GM19438 (cell line): ENCODE results near the gene ATG7.
"Not testable (repeated sequence)": the region's sequence is repeated elsewhere in the genome, so short reads cannot be mapped to it uniquely, and the experiment has no call there.

Source experiments
- ATAC-seq: cut with Tn5 transposase; IDR thresholded peaks from one replicate; pipeline ENCODE4 v1.9.1; 2021; ENCODE audit warnings: low read depth; ENCODE audit not compliant: unreplicated experiment

The ATG7 gene

DNA sequence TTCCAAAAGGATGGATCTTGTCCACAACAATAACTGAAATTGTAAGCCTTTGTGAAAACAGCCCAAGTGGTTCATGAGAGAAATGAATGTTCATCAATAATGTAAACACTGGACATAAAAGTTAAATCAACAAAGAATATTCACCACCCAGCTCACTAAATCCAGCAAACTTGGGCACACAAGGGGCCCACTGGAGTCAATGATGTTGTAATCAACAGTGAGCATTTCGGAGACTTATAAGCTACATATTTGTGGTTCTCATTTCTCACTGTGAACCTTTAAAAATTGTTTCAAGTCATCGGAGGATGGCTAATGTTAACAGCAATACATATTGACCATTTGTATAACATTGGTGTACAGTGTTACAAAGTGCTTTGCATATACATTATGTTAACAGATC, 308.4 kb downstream of the ATG7 start:
- no peak for ATAC-seq

DNA sequence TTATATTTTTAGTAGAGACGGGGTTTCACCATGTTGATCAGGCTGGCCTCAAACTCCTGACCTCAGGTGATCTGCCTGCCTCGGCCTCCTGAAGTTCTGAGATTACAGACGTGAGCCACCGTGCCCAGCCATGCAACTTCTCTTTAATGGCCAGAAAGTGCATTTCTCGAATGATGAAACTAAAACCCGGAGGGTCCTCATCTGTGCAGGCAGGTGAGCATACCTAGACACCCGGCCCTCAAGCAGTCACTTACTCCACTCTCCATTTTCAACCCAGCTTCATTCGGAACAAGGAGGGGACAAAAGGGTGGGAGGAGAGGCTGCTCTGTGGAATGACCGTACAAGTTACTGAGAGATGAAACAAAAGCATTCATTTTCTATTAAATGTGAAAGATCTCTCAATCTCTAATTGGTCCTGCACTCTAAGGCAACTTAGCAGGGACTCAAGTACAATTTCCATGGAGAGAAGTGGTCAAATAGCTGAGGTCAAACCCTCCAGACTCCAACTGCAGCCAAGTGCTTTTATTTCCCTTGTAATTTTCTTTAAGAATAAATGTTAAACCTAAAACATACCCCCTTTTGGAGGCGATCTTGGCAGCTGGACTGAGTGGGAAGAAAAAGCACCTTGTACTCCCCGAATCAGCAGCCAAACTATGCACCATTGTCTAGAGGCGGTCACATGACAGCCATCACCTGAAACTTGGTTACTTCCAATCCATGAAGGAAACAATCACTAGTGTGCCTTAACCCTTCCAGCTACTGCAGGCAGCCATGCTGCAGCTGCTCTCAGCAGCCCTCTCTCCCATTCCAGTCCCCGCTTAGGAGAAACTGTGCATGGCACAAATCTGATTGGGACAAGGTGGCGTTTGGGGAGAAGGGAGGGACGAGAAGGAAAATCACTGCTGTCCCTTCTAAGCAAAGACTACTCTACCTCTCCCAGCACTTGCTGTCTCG, 309.3 kb downstream of the ATG7 start:
- ATAC-seq, result peak; percentile 7

DNA sequence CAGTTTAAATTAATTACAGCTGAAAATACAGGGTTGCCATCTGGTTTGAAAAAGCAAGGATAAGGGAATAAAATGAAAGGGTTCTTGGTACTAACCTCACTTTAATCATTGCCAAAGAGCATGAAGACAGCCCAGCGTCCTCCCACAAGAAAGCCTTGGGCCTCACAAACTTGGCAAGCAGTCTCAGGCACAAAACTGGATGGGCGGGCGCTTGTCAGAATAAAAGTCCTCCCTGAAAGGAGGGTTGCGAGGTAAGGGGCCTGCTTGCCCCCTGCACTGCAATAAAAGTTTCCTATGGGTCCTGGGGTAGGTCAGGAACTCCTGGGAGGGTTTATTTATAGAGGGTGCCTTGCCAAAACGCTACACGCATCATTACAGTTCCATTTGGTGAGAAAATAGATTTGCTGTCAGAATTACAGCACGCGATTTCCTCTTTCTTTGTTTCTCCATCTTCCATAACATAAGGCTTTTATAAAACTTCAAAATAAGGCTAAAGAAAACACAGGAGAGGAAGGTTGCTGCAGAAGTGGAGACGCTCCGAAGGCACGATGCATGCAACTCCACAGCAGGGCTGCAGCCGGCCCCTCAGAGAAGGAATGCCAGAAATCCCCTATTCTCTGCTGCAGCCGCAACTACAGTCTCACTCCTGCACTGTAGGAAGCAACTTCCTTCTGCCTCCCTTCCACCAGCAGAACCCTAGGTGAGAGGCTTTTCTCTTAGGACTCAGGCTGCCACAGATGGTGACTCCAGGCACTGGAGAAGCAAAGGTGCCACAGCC, 310.2 kb downstream of the ATG7 start:
- ATAC-seq, result peak; percentile 65

DNA sequence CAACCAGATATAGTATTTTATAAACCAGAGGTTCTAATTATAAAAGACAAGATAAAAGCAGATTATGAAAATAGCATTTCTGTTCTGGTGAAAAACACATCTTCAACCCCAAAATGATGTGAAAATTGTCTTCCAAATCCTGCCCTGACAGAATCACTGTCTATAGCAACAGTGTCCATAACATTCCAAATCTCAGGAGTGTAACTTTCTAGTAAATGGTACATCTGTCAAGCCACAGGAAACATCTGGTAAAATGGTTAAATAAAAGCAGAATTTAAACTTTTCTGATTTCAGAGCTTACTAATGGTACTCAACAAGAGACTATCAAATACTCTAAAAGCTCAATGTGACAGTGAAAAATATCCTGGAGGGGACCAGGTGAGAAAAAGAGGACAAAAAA, 311.0 kb downstream of the ATG7 start:
- ATAC-seq, result no peak

DNA sequence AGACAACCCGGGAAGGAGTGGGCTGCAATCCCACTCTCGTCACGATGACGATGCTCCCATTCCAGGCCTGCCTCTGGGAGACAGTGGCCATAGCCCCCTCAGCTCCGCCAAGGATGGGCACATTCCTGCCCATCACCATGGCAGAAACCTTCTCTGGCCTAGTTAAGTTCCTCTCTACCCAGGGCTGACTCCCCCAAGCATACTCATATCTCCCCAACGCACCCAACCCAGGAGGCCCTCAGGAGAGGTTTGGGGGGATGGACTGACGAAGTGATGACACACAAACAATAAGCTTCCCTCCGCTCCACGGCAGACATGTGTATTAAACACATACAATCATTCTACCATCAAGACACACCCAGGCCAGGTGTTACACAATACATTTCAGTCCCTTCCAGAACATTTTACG, 311.4 kb downstream of the ATG7 start:
- no peak for ATAC-seq

DNA sequence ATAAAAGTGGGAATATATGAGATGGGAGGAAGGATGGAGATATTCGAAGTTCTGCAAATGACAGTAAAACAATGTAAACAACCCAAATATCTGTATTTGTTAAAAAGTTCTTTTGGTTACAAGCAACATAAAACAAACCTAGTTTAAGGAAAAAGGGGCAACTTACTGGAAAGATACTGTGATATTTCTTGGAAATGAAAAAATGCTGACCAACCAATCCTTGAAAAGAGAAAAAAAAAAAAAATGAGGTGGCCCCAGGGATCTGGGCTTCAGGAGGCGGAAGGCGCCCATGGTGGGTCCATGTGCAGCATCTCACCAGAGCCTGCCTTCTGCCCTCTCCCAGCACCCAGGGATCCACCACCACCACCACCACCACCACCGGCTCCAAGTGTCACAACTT, 312.4 kb downstream of the ATG7 start:
- no peak for ATAC-seq

DNA sequence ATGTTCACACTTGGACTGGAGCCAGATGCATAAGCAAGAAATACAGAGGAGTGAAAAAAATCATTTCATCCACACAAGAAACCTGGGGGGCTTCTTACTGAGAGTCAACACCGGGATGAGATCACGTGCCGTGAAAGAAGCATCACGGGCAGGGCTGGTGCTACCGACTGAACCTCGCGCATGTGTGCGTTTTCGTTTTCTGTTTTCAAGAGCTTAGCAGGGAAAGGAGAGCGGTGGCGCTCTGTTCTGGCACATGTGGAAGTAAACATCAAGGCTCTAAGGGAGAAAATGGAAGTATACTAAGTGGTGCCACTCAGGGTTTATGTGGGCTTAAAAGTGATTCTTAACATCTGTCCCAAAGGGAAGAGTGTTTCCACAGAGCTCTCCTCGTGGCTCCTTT, 315.6 kb downstream of the ATG7 start:
- ATAC-seq, result no peak

DNA sequence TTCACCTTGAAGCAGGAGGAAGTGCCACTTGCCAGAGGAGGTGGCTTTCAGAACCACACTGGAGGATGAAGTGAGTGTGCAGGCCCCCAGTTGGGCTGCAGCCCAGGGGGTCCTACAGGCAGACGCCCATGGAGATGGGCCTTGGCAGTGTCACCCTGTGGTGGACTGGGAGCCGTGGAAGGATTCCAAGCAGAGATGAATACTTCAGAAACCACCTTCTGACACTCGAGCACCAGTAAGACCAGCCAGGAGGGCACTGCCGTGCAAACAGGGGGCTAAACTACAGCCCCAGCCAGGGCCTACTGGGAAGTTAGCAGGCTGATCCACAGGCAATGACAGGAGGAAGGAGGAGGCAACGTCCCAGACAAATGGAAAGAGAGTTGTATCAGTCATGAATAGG, 316.1 kb downstream of the ATG7 start:
- no peak for ATAC-seq

DNA sequence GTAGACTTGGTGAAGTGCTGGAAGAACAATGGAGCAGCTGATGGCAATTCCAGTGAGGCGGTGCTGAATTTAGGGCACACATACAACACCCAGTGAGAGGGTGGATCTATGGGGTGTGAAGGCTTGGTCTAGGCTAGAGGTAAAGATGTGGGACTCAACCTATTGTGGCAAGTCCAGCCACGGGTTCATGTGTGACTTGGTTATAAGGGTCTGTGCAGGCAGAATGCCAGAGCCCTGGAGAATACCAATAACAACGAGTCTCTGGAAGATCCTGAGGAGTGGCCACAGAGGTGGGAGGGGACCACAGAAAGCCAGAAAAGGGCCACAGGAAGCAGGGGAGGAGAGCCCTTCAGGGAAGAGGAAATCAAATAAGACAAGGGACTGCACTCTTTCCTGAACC, 316.6 kb downstream of the ATG7 start:
- ATAC-seq, result no peak

DNA sequence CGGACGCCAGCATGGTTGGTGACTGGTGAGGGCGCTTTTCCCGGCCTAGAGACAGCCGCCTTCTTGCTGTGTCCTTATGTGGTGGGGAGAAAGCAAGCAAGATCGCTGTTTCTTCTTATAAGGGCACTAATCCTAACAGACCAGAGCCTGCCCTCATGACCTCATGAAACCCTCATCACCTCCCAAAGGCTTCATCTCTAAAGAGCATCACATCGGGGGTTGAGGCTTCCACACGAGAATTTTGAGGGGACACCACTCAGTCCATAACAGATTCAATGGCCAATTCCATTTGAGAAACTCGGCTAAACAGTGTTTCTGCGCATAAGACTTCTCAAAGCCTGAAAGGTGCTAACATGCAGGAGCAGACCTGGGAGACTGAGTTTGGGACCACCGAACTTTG, 317.5 kb downstream of the ATG7 start:
- no peak for ATAC-seq

DNA sequence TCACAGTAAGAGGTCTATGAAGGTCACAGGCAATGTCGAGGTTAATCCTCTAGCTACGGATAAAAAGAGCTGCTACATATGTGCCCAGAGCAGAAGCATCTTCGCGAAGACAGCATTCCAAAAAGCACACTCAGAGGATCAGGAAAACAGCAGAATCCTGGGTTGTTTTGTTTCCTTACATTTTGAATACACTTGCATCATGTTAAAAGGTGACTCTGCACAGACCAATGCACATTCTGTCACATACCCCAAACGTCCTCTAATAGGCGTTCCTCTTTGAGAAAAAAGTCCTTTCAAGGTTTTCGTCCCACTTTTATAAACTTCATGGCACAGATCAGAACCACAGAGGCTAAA, 318.8 kb downstream of the ATG7 start:
- ATAC-seq, result no peak

DNA sequence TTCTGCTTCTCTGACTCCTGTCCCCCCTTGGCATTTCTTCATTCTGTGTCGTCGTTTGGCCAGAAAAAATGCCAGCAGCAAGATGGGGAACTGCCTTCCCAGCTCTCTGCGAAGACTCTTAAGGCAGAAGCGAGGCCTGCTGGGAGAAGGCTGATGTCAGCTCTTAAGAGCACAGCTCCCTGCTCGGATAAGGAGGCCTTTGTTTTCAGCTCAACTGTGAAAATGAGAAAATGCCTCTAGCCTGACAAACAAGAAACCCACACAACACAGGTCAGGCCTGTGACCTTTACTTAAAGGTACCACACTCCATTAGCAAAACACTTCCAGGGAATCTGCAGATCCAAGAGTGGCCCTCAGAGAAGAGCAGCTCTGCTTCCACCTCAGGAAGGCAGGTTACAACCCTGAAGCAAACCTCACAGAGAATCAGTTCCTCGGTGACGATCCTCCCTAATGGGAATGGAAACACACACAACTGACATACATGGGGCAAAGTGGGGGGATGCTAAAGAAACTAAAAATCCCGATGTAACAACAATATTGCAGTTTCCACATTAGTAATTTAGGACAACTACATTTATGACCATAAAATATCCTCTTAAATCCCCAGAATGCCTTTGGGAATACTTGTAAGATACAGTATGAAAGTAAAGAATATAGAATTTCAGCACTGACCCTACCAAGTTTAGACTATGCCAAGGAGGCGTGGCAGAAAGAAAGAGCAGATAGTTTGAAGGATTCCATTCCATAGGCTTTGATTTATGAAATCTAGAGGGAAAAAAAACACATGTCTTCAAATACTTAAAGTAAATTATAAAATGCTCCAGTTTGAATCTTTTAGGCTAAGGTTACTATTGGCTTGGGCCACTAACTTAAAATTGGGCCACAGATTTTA, 319.4 kb downstream of the ATG7 start:
- ATAC-seq, result no peak

DNA sequence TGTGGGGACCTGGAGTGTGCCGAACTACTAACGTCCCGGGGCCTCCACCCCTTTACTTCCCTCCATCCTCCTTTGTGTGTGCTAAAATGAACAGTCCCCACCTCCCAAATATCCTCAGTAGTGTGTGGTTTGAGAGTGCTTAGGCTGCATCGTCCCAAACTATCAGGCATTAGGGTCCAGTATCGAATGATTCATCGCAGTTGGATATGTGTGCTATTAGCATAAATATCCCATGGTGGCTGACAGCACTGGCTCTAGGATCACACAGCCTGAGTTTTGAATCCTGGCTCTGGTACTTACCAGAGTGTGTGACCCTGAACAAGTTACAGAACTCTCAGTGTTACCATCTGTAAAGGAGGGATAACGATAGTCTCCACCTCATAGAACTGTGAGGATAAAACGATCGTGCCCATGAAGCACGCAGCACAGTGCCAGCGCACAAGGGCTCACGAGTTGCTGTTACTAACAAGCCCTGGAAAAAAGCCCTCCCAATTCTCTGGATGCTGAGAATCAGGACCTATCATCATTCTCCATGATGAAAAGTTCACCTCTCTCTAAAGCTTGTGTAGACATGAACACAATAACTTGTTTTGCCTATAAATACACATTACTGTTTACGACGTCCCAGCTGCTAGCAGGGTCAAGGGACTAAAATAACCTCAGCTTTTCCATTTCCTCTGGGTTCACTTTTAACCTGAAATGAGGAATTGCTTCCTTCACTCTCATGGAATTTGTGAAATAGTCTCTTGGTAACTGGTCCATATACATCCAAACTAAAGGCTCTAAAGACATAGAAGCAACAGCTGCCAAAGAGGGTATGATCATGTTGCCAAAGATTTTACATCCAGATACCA, 320.5 kb downstream of the ATG7 start:
- ATAC-seq, result no peak

DNA sequence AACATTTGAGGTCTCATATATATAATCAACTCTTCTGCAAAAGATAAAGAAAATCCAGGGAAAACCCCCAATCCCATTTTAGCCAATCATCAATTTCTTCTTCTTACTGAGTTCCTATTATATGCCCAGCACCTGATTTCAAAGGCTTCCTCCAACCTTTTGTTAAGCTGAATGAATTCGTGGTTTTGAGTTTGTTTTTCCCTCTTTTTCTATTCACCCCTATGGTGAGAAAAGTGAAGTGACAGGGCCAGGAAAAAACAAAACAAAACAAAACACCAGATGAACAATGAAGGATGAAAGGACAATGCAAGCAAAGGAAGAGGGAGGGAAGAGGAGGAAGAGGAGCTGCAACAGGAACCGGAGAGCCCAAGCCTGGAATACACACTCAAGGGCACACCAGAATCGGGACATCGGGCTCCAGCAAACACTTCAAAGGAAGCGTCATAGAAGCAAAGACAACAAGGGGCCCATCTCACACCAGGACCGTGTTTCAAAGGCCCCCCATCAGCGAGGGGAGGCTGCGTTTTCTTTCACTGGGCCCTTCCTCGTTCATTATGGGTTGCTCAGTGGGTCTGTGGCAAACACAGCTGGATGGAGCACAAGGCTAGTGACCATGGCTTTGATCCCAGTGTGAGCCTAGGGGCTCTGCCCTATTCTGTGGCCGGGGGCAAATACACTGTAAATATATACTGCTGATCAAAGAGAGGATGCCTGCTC, 321.3 kb downstream of the ATG7 start:
- no peak for ATAC-seq

DNA sequence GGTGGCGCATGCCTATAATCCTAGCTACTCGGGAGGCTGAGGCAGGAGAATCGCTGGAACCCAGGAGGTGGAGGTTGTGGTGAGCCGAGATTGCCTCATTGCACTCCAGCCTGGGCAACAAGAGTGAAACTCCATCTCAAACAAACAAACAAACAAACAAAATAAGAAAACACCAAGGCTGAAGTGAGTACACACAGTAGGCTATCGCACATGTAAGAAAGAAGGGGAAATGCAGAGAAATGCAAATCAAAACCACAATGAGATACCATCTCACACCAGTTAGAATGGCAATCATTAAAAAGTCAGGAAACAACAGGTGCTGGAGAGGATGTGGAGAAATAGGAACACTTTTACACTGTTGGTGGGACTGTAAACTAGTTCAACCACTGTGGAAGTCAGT, 322.8 kb downstream of the ATG7 start:
- not testable (repeated sequence) for ATAC-seq

DNA sequence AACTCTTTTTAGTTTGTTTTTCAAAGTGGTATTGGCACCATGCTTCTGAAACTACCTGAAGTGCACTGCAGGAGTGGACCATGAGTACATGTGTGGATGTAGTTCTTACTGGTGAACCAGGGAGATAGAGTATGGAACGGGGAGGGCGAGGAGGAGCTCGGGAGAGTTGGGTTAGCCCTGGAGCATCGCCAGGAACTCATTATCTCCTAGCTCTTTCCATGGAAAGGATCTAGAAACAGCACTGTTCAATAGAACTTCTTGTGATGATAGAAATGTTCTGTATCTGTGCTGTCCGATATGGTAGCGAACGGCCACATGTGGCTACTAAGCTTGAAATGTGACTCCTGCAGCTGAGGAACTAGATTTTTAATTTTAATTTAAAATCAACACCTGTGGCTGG, 324.2 kb downstream of the ATG7 start:
- ATAC-seq, result no peak

DNA sequence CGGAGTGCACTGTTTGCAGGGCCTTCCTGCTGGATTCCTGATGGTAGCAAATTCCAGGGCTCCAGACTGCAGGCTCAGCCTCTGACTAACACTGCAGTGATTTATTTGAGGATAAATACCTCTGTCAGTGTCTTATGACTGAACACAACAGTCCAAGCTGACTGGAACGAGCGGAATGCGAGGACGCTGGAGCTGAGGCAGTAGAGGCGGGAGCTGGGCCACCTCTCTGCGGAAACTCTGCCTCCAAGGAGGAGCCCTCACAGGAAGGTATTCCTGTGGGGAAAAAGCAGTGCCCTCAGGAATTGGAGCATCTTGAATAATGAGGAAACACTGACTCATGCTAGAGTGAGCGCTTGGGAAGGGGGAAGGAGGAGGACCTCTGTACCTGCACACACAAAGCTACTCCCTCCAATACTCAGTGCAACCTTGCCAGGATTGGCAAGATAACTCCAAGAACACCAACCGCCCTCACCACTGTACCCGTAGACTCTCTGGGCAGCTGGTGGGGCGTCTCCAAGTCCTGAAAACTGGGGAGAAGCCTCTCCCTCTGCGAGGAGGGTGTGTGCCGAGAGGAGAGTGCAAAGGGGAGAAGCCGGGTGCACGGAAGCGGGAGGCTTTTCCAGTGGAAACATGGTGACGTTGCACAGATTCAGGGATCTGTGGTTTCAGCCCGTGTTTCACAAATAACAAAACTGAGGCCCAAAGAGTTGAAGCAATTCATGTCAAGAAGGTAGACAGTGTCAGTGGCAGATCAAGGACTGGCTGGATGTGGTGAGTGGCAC, 328.5 kb downstream of the ATG7 start:
- ATAC-seq, result no peak

DNA sequence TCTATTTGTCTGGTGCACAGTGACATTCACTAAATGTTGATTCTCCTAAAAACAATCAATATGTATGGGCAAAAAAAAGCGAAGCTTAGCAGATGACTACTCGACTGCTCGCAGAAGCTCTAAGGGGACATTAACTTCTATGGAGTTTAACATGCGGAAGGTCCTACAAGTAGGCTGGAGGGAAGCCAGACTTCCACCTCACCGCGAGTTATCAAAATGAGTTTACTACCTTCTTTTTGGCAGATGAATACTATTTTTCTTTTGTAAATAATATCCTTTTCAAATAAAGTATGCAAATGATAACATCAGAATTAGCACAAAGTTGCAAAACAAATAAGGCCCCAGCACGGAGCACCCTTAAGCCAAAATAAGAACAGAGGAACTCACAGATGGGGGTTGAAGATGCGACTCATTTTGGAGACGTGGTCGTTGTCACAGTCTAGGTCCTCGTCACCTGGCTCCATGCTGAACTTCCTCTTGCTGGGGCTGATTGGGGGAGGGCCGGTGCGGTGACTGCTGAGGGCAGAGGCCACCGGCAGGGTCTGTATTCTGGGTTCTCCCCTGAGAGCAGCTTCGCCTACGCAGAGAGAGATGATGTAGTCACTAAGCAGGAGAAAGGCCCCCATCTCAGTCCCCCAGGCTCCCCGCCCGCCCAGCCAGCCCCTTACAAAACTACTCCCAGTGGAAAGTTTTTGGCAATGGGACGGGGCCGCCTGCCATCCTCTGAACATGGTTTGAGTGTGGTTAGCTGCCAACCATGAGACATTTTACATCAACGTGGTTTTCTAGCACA, 329.4 kb downstream of the ATG7 start:
- peak; percentile 72 for ATAC-seq
